NCI-H2171 (cell line): ENCODE data around the gene P2RY11.

ENCODE experiments used
- DNase-seq: peaks from one replicate; lab custom pipeline; 2025; lab: John Stamatoyannopoulos, UW

The P2RY11 gene

GRCh38 chr19:10093295-10094186 is 18.0 kb upstream of the P2RY11 start:
- no peak for DNase-seq

DNA sequence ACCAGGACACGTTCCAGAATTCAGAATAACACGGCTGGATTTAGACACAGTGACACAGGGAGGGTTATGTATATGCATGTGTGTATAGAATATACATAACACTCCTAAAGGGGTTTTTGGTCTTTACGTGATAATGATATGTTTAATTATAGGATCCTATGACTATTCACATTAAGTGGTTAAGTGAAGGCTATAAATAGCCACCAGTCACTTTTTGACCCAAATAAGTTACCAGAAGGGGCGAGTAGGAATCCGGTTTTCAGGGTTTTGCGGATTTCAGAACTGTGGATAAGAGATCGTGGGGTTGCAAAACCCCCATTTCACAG is 15.9 kb upstream of the P2RY11 start:
- no peak for DNase-seq

- peak; percentile 82 for DNase-seq
These were observed 15.4 kb upstream of the P2RY11 start for GRCh38 chr19:10095948-10096614.

- DNase-seq, result no peak
These were observed 14.9 kb upstream of the P2RY11 start for GRCh38 chr19:10096615-10096963.

- no peak for DNase-seq
These were observed 11.2 kb upstream of the P2RY11 start for GRCh38 chr19:10100163-10100785.

- DNase-seq, result no peak
These were observed 8.7 kb upstream of the P2RY11 start for GRCh38 chr19:10102787-10103236.

DNA sequence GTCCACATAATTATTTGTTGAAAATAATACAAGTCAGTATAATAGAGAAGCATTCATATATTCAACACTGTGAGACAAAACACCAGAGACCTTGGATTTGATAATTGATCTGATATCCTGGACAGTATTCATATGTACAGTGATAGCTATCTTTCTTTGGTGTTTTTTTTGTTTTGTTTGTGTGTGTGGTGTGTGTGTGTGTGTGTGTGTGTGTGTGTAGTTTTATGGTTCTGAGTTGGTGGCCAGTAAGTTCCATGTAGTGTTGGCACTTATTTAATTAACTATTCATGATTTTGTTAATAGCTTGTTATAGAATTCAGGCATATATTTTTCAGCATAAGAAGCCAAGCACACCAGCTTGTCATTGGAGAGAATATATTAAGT is 7.4 kb upstream of the P2RY11 start:
- DNase-seq, result no peak

DNA sequence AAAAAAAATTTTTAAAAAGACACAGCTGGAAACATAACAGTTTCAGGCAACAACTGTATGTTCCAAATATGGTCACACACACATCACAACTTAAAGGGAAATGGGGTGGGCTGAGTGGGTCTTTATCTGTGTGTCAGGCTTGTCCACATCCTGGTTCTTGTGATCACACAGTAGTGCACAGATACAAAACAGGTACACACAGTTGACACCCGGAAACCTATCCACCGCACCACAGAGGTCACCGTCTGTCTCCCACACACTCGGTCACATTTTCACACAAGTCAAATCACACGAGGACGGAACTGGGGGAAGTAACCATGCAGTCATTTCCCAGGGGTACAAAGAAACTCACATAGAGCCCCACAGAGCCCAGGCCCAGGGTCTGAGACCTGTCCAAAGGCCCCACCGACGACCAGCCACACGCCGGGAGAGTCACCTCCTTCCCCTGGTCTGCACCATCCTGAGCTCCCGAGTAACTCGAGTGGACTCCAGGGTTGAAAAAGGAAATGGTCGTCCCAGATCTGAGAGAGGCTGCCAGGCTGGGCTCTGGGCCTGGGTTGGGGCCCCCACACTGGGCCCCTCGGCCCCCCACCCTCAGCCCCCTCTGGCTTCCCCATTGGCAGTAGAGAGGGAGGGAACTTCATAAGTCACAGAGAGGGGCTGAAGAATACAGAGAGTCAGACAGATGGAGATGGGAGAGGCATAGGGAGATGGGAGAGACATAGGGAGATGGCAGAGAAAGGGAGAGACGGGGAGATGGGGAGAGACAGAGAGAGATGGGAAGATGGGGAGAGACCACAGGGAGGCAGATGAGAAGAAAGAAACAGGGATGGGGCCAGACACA is 6.6 kb upstream of the P2RY11 start:
- no peak for DNase-seq

- no peak for DNase-seq
These were observed 5.9 kb upstream of the P2RY11 start for GRCh38 chr19:10105509-10106099.

DNA sequence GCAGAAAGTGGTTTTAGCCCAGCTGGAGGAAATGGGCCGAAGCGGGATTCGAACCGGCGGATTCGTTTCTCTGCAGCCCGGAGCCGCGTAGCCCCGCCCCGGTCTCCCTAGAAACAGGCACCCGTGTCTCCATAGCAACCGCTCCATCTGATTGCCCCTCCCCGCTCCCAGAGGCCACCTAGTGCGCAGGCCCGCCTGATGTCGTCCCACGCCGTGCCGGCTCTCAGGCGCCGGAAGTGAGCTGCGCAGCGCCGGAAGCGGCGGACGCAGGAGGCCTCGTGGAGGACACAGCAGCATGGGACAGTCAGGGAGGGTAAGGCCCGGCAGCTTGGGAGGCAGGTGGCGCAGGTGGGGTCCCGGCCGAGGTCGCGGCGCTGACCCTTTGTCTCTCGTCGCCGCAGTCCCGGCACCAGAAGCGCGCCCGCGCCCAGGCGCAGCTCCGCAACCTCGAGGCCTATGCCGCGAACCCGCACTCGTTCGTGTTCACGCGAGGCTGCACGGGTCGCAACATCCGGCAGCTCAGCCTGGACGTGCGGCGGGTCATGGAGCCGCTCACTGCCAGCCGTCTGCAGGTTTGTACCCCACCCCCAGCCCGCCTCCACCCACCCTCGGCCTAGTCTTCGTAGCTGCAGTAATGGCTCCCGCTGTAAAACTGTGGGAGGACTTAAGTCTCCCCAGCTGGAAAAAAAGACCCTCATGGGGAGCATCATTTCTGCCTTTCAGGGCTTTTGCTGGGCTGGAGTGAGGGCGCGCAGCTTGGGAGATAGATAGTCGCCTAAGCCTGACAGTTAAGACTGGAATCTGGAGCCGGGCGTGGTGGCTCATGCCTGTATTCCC is 5.2 kb upstream of the P2RY11 start, which contains the start of gene PPAN:
Gene PPAN, plus strand, starts transcription at position 263 of the 837 bp plus-strand sequence. Its CDS starts 33 bp downstream, at position 296.
- peak; percentile 99 for DNase-seq

DNA sequence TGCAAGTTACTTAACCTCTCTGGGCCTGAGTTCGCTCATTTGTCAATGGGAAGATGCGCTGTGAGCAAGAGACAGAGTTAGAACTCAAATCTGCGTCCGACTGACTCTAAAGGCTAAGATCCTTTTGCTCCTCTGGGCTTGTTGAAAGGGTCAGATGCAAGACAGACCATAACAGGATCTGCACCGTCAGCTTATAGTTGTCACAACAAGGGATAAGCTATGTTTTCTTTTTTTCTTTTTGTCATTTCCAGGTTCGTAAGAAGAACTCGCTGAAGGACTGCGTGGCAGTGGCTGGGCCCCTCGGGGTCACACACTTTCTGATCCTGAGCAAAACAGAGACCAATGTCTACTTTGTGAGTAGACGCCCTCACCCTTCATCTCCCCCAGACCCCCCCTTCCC is 4.2 kb upstream of the P2RY11 start:
- no peak for DNase-seq

DNA sequence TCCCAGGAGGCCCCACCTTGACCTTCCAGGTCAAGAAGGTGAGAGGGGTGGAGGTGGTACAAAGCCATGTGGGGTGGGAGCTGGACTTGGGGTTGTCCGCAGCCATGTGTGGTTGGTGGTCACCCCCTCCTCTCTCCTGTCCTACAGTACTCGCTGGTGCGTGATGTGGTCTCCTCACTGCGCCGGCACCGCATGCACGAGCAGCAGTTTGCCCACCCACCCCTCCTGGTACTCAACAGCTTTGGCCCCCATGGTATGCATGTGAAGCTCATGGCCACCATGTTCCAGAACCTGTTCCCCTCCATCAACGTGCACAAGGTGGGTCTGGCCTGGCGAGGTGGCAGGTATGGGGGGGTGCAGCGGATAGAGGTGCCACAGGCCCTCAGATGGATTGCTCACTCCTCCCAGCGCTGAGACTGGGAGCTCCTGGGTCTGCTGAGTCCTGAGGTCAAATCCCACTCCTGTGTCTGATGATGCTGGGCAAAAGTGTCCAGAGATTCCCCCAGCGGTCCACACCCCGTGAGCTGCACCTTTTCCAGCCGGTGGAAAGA is 3.6 kb upstream of the P2RY11 start:
- DNase-seq, result no peak

DNA sequence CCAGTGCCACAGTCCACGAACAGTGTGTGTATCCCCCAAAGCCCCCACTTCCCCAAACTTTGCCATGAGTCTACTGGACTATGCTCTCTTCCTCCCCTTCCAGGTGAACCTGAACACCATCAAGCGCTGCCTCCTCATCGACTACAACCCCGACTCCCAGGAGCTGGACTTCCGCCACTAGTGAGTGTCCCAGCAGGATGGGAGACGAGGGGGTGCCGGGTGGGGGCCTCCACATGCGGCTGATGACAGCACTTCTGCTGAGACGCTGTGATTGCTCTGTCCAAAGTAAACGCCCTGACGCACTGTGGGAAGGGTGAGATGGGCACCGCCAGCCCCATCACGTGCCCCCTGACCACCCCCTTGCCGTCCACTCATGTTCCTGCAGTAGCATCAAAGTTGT is 2.0 kb upstream of the P2RY11 start:
- DNase-seq, result no peak

DNA sequence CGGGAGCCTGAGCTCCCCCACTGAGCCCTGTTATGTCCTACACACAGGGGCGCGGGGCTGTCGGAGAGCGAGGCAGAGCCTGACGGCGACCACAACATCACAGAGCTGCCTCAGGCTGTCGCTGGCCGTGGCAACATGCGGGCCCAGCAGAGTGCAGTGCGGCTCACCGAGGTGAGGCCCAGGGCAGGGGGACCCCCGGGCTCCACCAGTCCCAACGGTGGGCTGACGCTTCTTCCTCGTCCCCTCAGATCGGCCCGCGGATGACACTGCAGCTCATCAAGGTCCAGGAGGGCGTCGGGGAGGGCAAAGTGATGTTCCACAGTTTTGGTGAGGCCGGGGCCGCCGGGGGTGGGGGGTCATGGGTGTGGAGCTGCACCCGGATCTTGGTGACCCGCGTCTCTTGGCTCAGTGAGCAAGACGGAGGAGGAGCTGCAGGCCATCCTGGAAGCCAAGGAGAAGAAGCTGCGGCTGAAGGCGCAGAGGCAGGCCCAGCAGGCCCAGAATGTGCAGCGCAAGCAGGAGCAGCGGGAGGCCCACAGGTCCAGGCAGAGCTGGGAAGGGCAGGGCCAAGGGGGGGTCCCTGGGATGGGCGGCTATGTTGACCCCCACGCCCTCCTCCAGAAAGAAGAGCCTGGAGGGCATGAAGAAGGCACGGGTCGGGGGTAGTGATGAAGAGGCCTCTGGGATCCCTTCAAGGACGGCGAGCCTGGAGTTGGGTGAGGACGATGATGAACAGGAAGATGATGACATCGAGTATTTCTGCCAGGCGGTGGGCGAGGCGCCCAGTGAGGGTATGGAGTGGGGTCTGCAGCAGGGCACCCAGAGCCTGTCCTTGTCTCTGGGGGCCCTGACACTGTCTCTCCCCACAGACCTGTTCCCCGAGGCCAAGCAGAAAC is 1.2 kb upstream of the P2RY11 start:
- no peak for DNase-seq

- no peak for DNase-seq
These were observed 548 bp upstream of the P2RY11 start for GRCh38 chr19:10110972-10111317.

GRCh38 chr19:10112037-10112761 is 706 bp downstream of the P2RY11 start:
- DNase-seq, result no peak

DNA sequence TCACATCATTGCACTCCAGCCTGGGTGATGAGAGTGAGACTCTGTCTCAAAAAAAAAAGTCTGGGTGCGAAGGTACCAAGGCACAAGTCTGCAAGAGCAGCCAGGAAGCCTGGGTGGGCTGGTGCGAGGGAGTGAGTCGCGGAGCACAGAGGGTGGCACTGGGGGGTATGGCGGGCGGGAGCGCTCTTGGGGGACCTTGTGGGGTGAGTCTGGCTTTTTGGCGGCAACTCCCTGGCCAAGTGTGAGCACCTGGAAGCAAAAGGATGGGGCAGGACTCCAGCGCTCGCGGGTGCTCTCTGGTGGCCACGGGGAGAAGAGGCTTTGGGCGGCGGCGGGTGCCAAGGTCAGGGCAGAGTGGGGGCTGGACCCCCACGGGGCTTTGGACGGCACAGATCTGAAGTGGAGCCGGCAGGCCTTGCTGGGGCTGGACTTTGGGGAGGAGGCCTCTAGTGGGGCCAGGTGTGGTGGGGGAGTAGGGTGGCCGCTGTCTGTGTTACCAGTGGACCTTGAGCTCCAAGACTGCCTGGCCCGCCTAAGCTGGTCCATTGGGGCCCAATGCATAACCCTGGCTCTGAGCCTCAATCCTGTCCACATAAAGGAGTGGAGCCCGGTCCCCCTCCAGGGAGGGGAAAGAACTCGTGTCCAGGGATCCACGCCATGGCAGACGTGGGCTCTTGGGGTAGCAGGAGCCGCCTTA is 1.6 kb downstream of the P2RY11 start:
- peak; percentile 58 for DNase-seq

- DNase-seq, result no peak
These were observed 2.1 kb downstream of the P2RY11 start for GRCh38 chr19:10113592-10113963.
